ENCODE data around the gene ABCA4.
"Not testable (repeated sequence)": the region's sequence is repeated elsewhere in the genome, so short reads cannot be mapped to it uniquely, and the experiment has no call there.

Gene ABCA4

DNA sequence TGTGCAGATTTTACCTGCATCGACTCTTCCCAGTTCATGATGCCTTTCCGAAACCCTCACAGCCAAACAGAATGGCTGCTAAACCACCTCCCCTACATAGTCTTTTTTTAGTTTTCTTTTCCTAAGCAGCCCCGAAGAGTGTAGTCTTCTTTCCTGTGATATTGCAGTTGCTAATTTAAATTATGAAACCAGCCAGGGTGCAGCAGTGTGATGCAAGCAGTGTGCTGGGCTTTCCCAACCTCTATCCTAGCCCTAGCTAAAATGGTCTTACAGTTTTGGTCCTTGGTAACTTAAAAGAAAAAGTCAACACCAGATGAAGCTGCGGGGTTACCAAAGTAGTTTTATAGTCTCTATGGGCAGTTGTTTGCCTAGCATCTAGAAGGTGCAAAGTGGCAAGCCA is 129.7 kb downstream of the ABCA4 start:
- no peaks in the 10 kb centered on the region for H3K27me3 ChIP-seq (ENCODE audit: low read depth, low read length)
- no peak overlapping the region for H3K4me3 ChIP-seq (ENCODE audit: low read depth in 1 of 2, low read length in 2 of 2)
- no peaks in the 10 kb centered on the region for H3K4me1 ChIP-seq (ENCODE audit: control insufficient read depth in 1 of 2, insufficient read depth in 2 of 2, low read length in 2 of 2)
- no peaks in the 10 kb centered on the region for H3K36me3 ChIP-seq (ENCODE audit: control insufficient read depth in 1 of 2, insufficient read depth in 2 of 2, low read length in 2 of 2)
- no peak overlapping the region for H3K27ac ChIP-seq (ENCODE audit: low read length)
- H3K9me3 ChIP-seq (ENCODE audit: control insufficient read depth in 1 of 2, low read length in 2 of 2), result no peaks in the 10 kb centered on the region

DNA sequence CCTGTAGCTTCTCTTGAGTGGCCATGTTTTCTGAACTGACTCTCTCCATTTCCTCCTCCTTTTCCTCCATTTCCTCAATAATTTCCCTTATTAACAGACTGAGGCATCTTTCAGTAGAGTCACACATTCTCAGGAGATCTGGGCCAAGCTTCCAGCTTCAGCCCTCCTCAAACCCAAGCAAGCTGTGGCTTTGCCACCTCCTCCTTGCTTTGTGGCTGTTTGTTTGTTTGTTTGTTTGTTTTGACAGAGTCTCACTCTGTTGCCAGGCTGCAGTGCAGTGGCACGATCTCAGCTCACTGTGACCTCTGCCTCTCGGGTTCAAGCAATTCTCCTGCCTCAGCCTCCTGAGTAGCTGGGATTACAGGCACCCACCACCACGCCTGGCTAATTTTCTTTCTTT is 130.5 kb downstream of the ABCA4 start:
- H3K27ac ChIP-seq (ENCODE audit: low read length); H3K9me3 ChIP-seq (ENCODE audit: control insufficient read depth in 1 of 2, low read length in 2 of 2); H3K4me1 ChIP-seq (ENCODE audit: control insufficient read depth in 1 of 2, insufficient read depth in 2 of 2, low read length in 2 of 2); H3K27me3 ChIP-seq (ENCODE audit: low read depth, low read length); H3K36me3 ChIP-seq (ENCODE audit: control insufficient read depth in 1 of 2, insufficient read depth in 2 of 2, low read length in 2 of 2); H3K4me3 ChIP-seq (ENCODE audit: low read depth in 1 of 2, low read length in 2 of 2): not testable (repeated sequence)

DNA sequence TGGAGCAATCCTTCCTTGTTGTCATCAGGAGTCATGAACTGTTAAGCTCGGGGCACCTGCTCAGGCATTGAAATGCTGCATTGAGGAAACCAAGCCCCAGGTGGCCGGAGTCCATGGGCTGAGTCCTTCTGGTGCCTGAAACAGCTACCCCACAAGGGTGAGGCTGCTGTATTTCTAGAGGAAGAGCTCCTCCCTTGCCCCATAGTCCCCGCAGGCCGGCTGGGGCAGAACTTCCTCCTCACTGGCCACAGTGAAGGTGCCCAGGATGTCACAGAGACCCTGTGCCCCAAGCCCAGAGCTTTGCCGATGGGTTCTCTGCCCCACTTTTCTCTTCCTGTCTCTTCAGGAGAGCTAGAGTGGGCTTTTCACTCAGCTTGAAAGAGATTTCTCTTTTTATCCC is 130.9 kb downstream of the ABCA4 start:
- no peaks in the 10 kb centered on the region for H3K36me3 ChIP-seq (ENCODE audit: control insufficient read depth in 1 of 2, insufficient read depth in 2 of 2, low read length in 2 of 2)
- no peaks in the 10 kb centered on the region for H3K4me1 ChIP-seq (ENCODE audit: control insufficient read depth in 1 of 2, insufficient read depth in 2 of 2, low read length in 2 of 2)
- H3K27ac ChIP-seq (ENCODE audit: low read length), result no peak overlapping the region
- H3K27me3 ChIP-seq (ENCODE audit: low read depth, low read length), result no peaks in the 10 kb centered on the region
- no peaks in the 10 kb centered on the region for H3K9me3 ChIP-seq (ENCODE audit: control insufficient read depth in 1 of 2, low read length in 2 of 2)
- no peak overlapping the region for H3K4me3 ChIP-seq (ENCODE audit: low read depth in 1 of 2, low read length in 2 of 2)

DNA sequence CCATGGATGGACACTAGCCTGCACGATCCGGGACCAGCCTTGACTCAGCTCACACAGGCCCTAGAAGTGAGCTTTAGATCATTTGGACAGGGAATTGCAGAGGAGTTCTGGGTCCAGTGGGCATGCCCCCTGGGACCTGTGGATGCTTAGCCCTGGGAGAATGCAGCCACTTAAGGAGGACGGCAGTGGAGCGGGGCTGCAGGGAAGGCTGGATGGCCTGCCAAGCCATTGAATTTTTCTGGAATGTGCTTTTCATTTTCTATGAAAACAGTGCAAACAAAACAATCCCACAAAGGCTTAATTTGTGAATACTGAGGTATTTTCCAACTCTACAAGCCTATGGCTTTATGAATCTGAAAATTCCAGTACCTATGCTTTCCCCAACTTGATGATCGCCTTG is 131.3 kb downstream of the ABCA4 start:
- no peak overlapping the region for H3K27ac ChIP-seq (ENCODE audit: low read length)
- H3K4me3 ChIP-seq (ENCODE audit: low read depth in 1 of 2, low read length in 2 of 2), result no peak overlapping the region
- H3K27me3 ChIP-seq (ENCODE audit: low read depth, low read length), result no peaks in the 10 kb centered on the region
- no peaks in the 10 kb centered on the region for H3K36me3 ChIP-seq (ENCODE audit: control insufficient read depth in 1 of 2, insufficient read depth in 2 of 2, low read length in 2 of 2)
- no peaks in the 10 kb centered on the region for H3K9me3 ChIP-seq (ENCODE audit: control insufficient read depth in 1 of 2, low read length in 2 of 2)
- no peaks in the 10 kb centered on the region for H3K4me1 ChIP-seq (ENCODE audit: control insufficient read depth in 1 of 2, insufficient read depth in 2 of 2, low read length in 2 of 2)

DNA sequence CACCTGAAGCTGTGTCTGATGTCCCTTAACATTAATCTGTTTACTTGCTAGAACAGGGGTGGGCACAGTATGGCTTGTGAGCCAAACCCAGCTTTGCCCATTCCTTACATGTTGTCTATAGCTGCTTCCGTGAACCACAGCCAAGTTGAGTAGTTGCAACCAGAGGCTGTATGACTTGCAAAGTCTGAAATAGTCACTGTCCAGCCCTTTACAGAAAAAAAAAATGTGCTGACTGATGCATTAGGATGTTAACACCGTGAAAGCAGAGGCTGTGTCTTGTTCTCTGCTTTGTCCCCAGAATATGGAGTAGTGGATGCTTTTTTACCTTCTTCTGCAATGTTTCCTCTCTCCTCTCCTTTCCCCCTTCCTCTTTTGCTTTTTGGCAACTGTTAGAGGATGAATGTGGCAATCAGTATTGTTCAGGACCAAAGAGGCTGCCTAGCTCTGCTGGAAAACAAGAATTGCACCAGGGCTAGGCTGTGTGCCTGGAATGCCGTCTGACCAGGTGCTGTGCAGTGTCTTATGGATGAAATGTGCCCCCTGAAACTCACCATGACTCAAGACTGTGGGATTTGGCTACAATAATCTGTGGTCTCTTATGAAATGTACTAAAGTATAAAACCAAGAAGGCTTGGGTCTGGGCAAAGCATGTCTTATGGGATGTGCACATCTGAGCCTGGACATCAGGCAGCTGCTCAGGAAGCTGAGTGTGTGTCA is 132.2 kb downstream of the ABCA4 start:
- Histone ChIP-seq H3K36me3 (ENCODE audit: control insufficient read depth in 1 of 2, insufficient read depth in 2 of 2, low read length in 2 of 2) (no peaks in the 10 kb centered on the region), H3K27ac (ENCODE audit: low read length) (no peak overlapping the region), H3K4me3 (ENCODE audit: low read depth in 1 of 2, low read length in 2 of 2) (no peak overlapping the region), H3K9me3 (ENCODE audit: control insufficient read depth in 1 of 2, low read length in 2 of 2) (no peaks in the 10 kb centered on the region), H3K27me3 (ENCODE audit: low read depth, low read length) (no peaks in the 10 kb centered on the region), H3K4me1 (ENCODE audit: control insufficient read depth in 1 of 2, insufficient read depth in 2 of 2, low read length in 2 of 2) (no peaks in the 10 kb centered on the region)

DNA sequence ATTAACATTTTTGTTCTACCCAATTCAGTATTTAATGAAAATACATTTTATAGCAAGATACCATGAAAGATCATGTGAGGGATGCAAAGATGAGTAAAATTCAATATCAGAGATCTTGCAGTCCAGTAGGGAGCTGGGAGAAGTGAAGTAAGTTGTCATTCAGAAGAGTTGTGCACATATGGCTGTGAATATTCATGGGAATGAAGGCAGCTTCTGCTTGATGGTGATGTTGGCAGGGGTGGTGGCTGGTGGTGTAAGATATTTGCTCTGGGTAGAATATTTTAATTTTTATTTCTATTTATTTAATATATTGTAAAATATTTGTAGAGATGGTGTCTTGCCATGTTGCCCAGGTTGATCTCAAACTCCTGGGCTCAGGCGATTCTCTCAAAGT is 139.7 kb downstream of the ABCA4 start:
- Histone ChIP-seq H3K36me3 (ENCODE audit: control insufficient read depth in 1 of 2, insufficient read depth in 2 of 2, low read length in 2 of 2) (no peaks in the 10 kb centered on the region), H3K9me3 (ENCODE audit: control insufficient read depth in 1 of 2, low read length in 2 of 2) (no peaks in the 10 kb centered on the region), H3K4me3 (ENCODE audit: low read depth in 1 of 2, low read length in 2 of 2) (no peak overlapping the region), H3K4me1 (ENCODE audit: control insufficient read depth in 1 of 2, insufficient read depth in 2 of 2, low read length in 2 of 2) (peaks cover 0 to 5% of the 10 kb centered on the region in 2 donors), H3K27ac (ENCODE audit: low read length) (no peak overlapping the region), H3K27me3 (ENCODE audit: low read depth, low read length) (no peaks in the 10 kb centered on the region)

DNA sequence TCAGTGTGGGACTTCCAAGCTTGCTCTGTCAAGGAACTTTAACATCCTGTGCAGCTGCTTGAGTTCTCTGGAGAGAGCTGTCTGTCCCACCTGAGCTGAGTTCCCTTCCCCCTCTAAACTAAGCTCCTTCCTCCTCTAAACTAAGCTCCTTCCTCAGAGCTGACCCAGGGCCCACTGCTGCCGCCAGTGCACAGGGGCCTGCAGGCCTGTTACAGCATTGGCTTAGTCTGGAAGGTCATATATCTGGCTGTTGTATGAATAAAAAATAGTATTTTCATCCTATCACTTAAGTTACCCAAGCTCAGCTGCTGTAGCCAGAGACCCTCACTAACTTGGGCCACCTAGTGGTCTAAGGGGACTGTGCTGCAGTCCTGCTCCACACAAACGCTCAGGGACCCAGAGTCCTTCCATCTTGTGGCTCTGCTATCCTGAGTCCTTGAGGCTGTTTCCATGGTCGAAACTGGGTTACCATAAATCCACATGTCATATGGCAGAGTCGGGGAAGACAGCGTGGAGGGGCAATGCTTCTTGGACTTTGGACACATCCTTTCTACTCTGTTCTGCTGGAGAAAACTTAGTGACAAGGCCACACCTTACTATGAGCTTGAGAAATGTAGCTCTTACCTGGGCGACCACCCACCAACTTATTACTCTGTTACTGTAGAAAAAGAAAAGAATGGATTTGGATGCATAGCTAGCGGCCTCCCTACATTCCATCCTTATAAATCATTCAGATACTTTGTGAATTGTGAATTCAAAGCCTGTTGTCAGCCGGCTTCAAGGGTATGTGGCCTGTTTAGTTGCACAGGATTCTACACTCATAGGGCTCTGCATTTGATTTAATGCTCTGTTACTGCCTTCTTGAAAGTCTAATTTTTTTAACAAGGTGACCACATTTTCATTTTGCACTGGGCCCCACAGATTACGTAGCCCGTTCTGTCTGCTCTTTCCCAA is 140.4 kb downstream of the ABCA4 start:
- no peaks in the 10 kb centered on the region for H3K9me3 ChIP-seq (ENCODE audit: control insufficient read depth in 1 of 2, low read length in 2 of 2)
- H3K36me3 ChIP-seq (ENCODE audit: control insufficient read depth in 1 of 2, insufficient read depth in 2 of 2, low read length in 2 of 2), result no peaks in the 10 kb centered on the region
- no peaks in the 10 kb centered on the region for H3K27me3 ChIP-seq (ENCODE audit: low read depth, low read length)
- peaks cover 0 to 5% of the 10 kb centered on the region in 2 donors for H3K4me1 ChIP-seq (ENCODE audit: control insufficient read depth in 1 of 2, insufficient read depth in 2 of 2, low read length in 2 of 2)
- no peak overlapping the region for H3K27ac ChIP-seq (ENCODE audit: low read length)
- no peak overlapping the region for H3K4me3 ChIP-seq (ENCODE audit: low read depth in 1 of 2, low read length in 2 of 2)

DNA sequence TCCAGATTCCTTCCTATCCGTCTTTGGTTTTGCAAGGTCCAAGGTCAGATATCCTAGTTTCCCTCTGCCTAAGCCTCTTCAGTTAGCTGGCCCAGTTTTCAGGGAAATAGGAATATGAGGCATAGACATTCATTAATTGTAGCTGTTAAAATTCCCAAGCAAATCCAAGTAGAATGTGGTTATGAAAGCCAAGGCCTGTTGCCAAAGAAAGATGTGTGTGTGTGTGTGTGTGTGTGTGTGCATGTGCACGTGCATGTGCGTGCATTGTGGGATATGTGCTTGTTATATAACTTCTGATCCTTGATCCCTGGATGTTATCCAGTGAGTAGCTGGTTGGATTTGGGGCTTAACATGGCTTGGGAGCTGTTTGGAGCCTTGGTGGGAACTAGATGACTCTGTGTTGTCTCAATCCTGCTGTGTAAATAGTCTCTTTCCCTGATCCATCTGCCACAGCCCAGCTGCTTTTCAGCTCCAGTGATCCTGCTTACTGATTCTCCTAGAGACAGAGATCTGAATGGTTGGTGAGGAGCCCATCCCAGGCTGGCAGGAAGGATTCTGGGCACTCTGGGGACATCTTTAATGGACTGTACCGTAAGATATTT is 141.1 kb downstream of the ABCA4 start:
- H3K27ac ChIP-seq (ENCODE audit: low read length), result no peak overlapping the region

DNA sequence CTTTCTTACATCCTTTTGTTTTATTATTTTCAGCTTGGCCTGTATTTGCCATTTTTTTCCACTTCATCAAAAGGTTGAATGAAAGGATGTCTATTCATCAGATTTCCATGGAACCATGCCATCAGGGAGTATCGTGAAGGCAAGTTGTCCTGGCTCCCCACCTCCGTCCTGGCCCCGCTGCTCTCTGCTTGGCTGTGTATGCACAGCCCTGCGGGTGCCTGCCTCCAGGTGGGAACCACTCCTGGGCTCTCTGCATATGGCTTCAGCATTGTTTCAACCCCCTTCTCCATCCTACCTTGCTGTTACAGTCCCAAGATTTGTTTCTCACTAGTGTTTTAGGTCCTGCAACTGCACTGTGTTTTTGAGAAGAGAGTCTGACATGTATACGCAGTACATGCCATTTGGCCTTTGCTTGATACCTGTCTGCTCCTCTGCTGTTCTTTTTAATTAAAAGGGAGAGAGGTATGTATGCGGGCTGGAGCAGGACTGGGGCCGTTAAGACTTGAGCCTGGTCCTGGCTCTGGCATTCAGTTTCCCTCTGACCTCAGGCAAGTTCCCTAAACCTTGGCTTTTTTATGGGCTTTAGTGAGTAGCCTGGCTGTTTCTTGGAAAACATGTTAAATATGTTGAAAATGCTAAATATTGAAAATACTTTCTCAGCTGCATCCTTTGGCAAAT is 141.8 kb downstream of the ABCA4 start:
- Histone ChIP-seq H3K27ac (ENCODE audit: low read length) (no peak overlapping the region), H3K27me3 (ENCODE audit: low read depth, low read length) (no peaks in the 10 kb centered on the region), H3K4me1 (ENCODE audit: control insufficient read depth in 1 of 2, insufficient read depth in 2 of 2, low read length in 2 of 2) (peaks cover 0 to 5% of the 10 kb centered on the region in 2 donors), H3K4me3 (ENCODE audit: low read depth in 1 of 2, low read length in 2 of 2) (no peak overlapping the region), H3K9me3 (ENCODE audit: control insufficient read depth in 1 of 2, low read length in 2 of 2) (no peaks in the 10 kb centered on the region), H3K36me3 (ENCODE audit: control insufficient read depth in 1 of 2, insufficient read depth in 2 of 2, low read length in 2 of 2) (no peaks in the 10 kb centered on the region)

More for the DNA sequence above, 141.1 kb downstream of the ABCA4 start:
- Histone ChIP-seq H3K9me3 (ENCODE audit: control insufficient read depth in 1 of 2, low read length in 2 of 2) (no peaks in the 10 kb centered on the region), H3K4me3 (ENCODE audit: low read depth in 1 of 2, low read length in 2 of 2) (no peak overlapping the region), H3K27me3 (ENCODE audit: low read depth, low read length) (no peaks in the 10 kb centered on the region), H3K36me3 (ENCODE audit: control insufficient read depth in 1 of 2, insufficient read depth in 2 of 2, low read length in 2 of 2) (no peaks in the 10 kb centered on the region), H3K4me1 (ENCODE audit: control insufficient read depth in 1 of 2, insufficient read depth in 2 of 2, low read length in 2 of 2) (peaks cover 0 to 5% of the 10 kb centered on the region in 2 donors)

DNA sequence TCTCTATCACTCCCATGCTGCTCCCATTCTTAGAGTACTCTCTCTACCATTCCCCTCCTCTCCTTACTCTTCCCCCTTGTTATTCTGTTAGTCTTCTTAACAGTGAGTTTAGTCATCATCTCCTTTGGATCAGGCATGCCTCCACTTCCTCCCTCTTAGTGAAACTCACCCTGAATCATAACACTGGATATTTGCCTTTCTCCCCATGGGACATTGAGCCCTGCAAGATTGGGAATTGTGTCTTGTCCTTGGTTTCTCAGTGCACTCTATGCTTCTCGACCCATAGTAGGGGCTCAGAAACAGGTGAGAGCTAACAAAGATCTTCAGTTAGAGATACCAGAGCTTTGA is 143.4 kb downstream of the ABCA4 start:
- Histone ChIP-seq H3K4me1 (ENCODE audit: control insufficient read depth in 1 of 2, insufficient read depth in 2 of 2, low read length in 2 of 2) (peaks cover 0 to 5% of the 10 kb centered on the region in 2 donors), H3K4me3 (ENCODE audit: low read depth in 1 of 2, low read length in 2 of 2) (no peak overlapping the region), H3K27ac (ENCODE audit: low read length) (no peak overlapping the region), H3K9me3 (ENCODE audit: control insufficient read depth in 1 of 2, low read length in 2 of 2) (no peaks in the 10 kb centered on the region), H3K36me3 (ENCODE audit: control insufficient read depth in 1 of 2, insufficient read depth in 2 of 2, low read length in 2 of 2) (no peaks in the 10 kb centered on the region), H3K27me3 (ENCODE audit: low read depth, low read length) (no peaks in the 10 kb centered on the region)
